ENCODE results near the gene C19orf38.

Gene C19orf38

DNA sequence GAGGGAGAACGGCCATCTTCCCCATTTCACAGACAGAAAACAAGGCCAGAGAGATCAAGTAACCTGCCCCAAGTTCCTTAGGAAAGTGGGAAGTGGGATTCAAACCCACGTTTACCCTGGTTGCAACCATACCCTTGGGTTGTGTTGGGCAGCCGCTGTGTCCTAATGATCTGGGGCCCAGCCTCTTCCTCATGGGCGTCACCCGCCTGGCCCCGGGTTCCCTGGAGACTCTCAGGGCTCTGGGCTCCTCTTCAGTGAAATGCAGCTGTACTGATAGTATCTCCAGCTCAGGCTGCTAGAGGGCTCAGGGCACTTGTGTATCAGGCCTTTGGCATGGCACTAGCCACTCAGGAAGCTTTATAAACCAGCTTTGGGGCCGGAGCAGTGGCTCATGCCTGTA lies 22.0 kb upstream of the C19orf38 start:
- Histone ChIP-seq H3K4me1 (ENCODE audit: control insufficient read depth, insufficient read depth, low read depth, low read length) (no peaks in the 10 kb centered on the region), H3K9me3 (ENCODE audit: control insufficient read depth, low read length) (no peaks in the 10 kb centered on the region), H4K8ac (ENCODE audit: low read length) (no peak overlapping the region), H3K36me3 (ENCODE audit: control insufficient read depth in 1 of 2, insufficient read depth in 2 of 2, low read depth in 1 of 2, low read length in 2 of 2) (peaks cover 61 to 81% of the 10 kb centered on the region in 2 experiments), H3K23ac (ENCODE audit: low read length in 2 of 2) (no peak overlapping the region), H2BK12ac (ENCODE audit: low read length in 2 of 2) (no peak overlapping the region), H3K14ac (ENCODE audit: low read length in 2 of 2) (no peak overlapping the region), H2AFZ (ENCODE audit: low read depth, low read length) (no peak overlapping the region), H3K27ac (ENCODE audit: low read length, poor library complexity, severe bottlenecking) (no peak overlapping the region), H2AK5ac (ENCODE audit: low read length, severe bottlenecking) (no peak overlapping the region), H3K4me2 (ENCODE audit: low read length, poor library complexity, severe bottlenecking) (no peak overlapping the region), H2BK5ac (ENCODE audit: low read depth, low read length, poor library complexity, severe bottlenecking) (no peak overlapping the region), H3K9ac (ENCODE audit: low read length) (no peak overlapping the region), H4K91ac (ENCODE audit: low read length) (no peak overlapping the region), H3K4me3 (ENCODE audit: insufficient read depth in 1 of 2, low read depth in 1 of 2, low read length in 2 of 2) (no peak overlapping the region), H3K18ac (ENCODE audit: low read depth in 1 of 2, low read length in 2 of 2) (no peak overlapping the region), H3K27me3 (ENCODE audit: control insufficient read depth in 1 of 2, insufficient read depth in 1 of 2, low read length in 2 of 2) (no peaks in the 10 kb centered on the region), H3K79me1 (replicated peaks; ENCODE audit: low read length, poor library complexity, severe bottlenecking) (peaks cover 21% of the 10 kb centered on the region), H2BK15ac (ENCODE audit: low read depth, poor library complexity, severe bottlenecking) (no peak overlapping the region), H3K4ac (ENCODE audit: low read depth in 1 of 2, low read length in 2 of 2) (no peak overlapping the region), H2BK120ac (ENCODE audit: low read depth, low read length) (no peak overlapping the region)
- no peak for DNase-seq
- 95% methylated on average over 7 of the region's 7 CpGs for WGBS

DNA sequence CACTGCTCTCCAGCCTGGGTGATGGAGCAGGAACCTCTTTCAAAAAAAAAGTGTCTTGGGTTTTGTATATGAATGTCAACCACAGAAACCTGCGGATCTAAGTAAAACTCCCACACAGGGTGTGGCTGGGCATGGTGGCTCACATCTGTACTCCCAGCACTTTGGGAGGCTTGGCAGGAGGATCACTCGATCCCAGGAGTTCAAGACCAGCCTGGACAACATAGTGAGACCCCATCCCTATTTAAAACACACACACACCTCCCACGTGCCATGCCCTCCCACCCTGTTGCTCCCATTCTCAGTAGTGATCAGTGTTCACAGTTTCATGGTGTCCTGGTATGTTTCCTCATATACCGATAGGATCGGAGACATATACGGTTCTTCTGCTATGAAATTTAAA lies 21.4 kb upstream of the C19orf38 start:
- no peaks in the 10 kb centered on the region for H3K9me3 ChIP-seq (ENCODE audit: control insufficient read depth, low read length)
- no peak overlapping the region for H3K9ac ChIP-seq (ENCODE audit: low read length)
- H2BK15ac ChIP-seq (ENCODE audit: low read depth, poor library complexity, severe bottlenecking), result no peak overlapping the region
- no peak overlapping the region for H3K4me3 ChIP-seq (ENCODE audit: insufficient read depth in 1 of 2, low read depth in 1 of 2, low read length in 2 of 2)
- no peak overlapping the region for H3K4ac ChIP-seq (ENCODE audit: low read depth in 1 of 2, low read length in 2 of 2)
- no peak overlapping the region for H2AFZ ChIP-seq (ENCODE audit: low read depth, low read length)
- H3K27ac ChIP-seq (ENCODE audit: low read length, poor library complexity, severe bottlenecking), result no peak overlapping the region
- H3K23ac ChIP-seq (ENCODE audit: low read length in 2 of 2), result no peak overlapping the region
- DNase-seq, result no peak
- peaks cover 22% of the 10 kb centered on the region for H3K79me1 ChIP-seq (replicated peaks; ENCODE audit: low read length, poor library complexity, severe bottlenecking)
- no peak overlapping the region for H2BK120ac ChIP-seq (ENCODE audit: low read depth, low read length)
- no peak overlapping the region for H3K18ac ChIP-seq (ENCODE audit: low read depth in 1 of 2, low read length in 2 of 2)
- H3K36me3 ChIP-seq (ENCODE audit: control insufficient read depth in 1 of 2, insufficient read depth in 2 of 2, low read depth in 1 of 2, low read length in 2 of 2), result peaks cover 61 to 81% of the 10 kb centered on the region in 2 experiments
- no peak overlapping the region for H2AK5ac ChIP-seq (ENCODE audit: low read length, severe bottlenecking)
- H2BK12ac ChIP-seq (ENCODE audit: low read length in 2 of 2), result no peak overlapping the region
- no peak overlapping the region for H3K4me2 ChIP-seq (ENCODE audit: low read length, poor library complexity, severe bottlenecking)
- no peaks in the 10 kb centered on the region for H3K27me3 ChIP-seq (ENCODE audit: control insufficient read depth in 1 of 2, insufficient read depth in 1 of 2, low read length in 2 of 2)
- WGBS, result 91% methylated on average over 6 of the region's 6 CpGs
- no peak overlapping the region for H4K91ac ChIP-seq (ENCODE audit: low read length)
- H3K14ac ChIP-seq (ENCODE audit: low read length in 2 of 2), result no peak overlapping the region
- no peaks in the 10 kb centered on the region for H3K4me1 ChIP-seq (ENCODE audit: control insufficient read depth, insufficient read depth, low read depth, low read length)
- no peak overlapping the region for H4K8ac ChIP-seq (ENCODE audit: low read length)
- no peak overlapping the region for H2BK5ac ChIP-seq (ENCODE audit: low read depth, low read length, poor library complexity, severe bottlenecking)

DNA sequence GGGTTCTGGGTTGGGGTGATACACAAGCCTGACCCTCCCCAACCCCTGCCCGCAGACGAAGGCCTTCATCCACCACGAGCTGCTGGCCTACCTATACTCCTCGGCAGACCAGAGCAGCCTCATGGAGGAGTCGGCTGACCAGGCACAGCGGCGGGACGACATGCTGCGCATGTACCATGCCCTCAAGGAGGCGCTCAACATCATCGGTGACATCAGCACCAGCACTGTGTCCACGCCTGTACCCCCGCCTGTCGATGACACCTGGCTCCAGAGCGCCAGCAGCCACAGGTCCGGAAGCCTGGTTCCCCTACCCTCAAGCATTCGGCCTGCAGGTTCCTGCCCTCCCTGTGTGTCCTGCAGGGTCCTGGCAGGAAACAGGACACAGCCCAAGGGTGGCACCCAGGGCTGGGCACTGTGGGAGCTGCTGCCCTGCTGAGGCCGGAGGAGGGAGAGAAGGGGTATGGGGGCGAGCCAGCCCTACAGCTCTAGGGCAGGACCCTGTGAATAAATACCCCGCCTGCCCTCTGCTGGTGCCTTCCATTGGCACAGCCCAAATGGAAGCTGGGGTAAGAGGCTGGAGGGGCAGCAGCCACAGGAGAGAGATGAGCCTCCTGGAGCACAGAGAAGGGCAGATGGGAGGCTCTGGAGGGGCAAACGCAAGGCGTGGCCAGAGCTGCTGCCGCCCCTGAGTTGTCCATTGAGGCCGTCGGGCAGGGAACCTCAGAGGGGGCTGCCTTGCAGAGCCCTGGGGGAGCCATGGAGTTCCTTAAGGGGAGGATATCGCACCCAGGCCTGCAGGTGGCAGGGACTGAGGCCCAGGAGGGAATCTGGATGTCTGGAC lies 19.0 kb upstream of the C19orf38 start:
- Histone ChIP-seq H2BK120ac (ENCODE audit: low read depth, low read length) (no peak overlapping the region), H3K27me3 (ENCODE audit: control insufficient read depth in 1 of 2, insufficient read depth in 1 of 2, low read length in 2 of 2) (no peaks in the 10 kb centered on the region), H4K8ac (ENCODE audit: low read length) (no peak overlapping the region), H2AK5ac (ENCODE audit: low read length, severe bottlenecking) (no peak overlapping the region), H3K9ac (ENCODE audit: low read length) (no peak overlapping the region), H2BK12ac (ENCODE audit: low read length in 2 of 2) (peak overlapping the region in 1 of 2 experiments; percentile 24), H3K4me1 (ENCODE audit: control insufficient read depth, insufficient read depth, low read depth, low read length) (no peaks in the 10 kb centered on the region), H4K91ac (ENCODE audit: low read length) (peak overlapping the region; percentile 18), H2AFZ (ENCODE audit: low read depth, low read length) (no peak overlapping the region), H3K4me2 (ENCODE audit: low read length, poor library complexity, severe bottlenecking) (no peak overlapping the region), H2BK5ac (ENCODE audit: low read depth, low read length, poor library complexity, severe bottlenecking) (no peak overlapping the region), H3K4ac (ENCODE audit: low read depth in 1 of 2, low read length in 2 of 2) (no peak overlapping the region), H3K36me3 (ENCODE audit: control insufficient read depth in 1 of 2, insufficient read depth in 2 of 2, low read depth in 1 of 2, low read length in 2 of 2) (peaks cover 75 to 88% of the 10 kb centered on the region in 2 experiments), H2BK15ac (ENCODE audit: low read depth, poor library complexity, severe bottlenecking) (no peak overlapping the region), H3K79me1 (replicated peaks; ENCODE audit: low read length, poor library complexity, severe bottlenecking) (peaks cover 30% of the 10 kb centered on the region), H3K4me3 (ENCODE audit: insufficient read depth in 1 of 2, low read depth in 1 of 2, low read length in 2 of 2) (no peak overlapping the region), H3K23ac (ENCODE audit: low read length in 2 of 2) (no peak overlapping the region), H3K18ac (ENCODE audit: low read depth in 1 of 2, low read length in 2 of 2) (no peak overlapping the region), H3K27ac (ENCODE audit: low read length, poor library complexity, severe bottlenecking) (no peak overlapping the region), H3K14ac (ENCODE audit: low read length in 2 of 2) (no peak overlapping the region), H3K9me3 (ENCODE audit: control insufficient read depth, low read length) (no peaks in the 10 kb centered on the region)
- WGBS, result 94% methylated on average over 26 of the region's 26 CpGs
- DNase-seq, result no peak

DNA sequence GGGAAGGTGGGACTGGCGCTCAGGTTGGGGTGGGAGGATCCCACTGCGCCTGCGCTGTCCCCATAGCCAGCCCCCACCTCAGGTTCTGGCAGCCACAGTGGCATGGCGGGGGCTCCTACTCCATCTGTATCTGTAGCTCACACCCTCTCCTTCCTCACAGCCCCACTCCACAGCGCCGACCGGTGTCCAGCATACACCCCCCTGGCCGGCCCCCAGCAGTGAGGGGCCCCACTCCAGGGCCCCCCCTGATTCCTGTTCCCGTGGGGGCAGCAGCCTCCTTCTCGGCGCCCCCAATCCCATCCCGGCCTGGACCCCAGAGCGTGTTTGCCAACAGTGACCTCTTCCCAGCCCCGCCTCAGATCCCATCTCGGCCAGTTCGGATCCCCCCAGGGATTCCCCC lies 18.2 kb upstream of the C19orf38 start:
- H3K18ac ChIP-seq (ENCODE audit: low read depth in 1 of 2, low read length in 2 of 2), result no peak overlapping the region
- peaks cover 26% of the 10 kb centered on the region for H3K79me1 ChIP-seq (replicated peaks; ENCODE audit: low read length, poor library complexity, severe bottlenecking)
- H3K9me3 ChIP-seq (ENCODE audit: control insufficient read depth, low read length), result no peaks in the 10 kb centered on the region
- H4K91ac ChIP-seq (ENCODE audit: low read length), result no peak overlapping the region
- H4K8ac ChIP-seq (ENCODE audit: low read length), result no peak overlapping the region
- no peak overlapping the region for H2BK15ac ChIP-seq (ENCODE audit: low read depth, poor library complexity, severe bottlenecking)
- H2AK5ac ChIP-seq (ENCODE audit: low read length, severe bottlenecking), result no peak overlapping the region
- no peak overlapping the region for H3K4me3 ChIP-seq (ENCODE audit: insufficient read depth in 1 of 2, low read depth in 1 of 2, low read length in 2 of 2)
- 95% methylated on average over 13 of the region's 16 CpGs for WGBS
- no peak overlapping the region for H2BK5ac ChIP-seq (ENCODE audit: low read depth, low read length, poor library complexity, severe bottlenecking)
- H2AFZ ChIP-seq (ENCODE audit: low read depth, low read length), result no peak overlapping the region
- DNase-seq, result no peak
- no peak overlapping the region for H3K27ac ChIP-seq (ENCODE audit: low read length, poor library complexity, severe bottlenecking)
- H2BK120ac ChIP-seq (ENCODE audit: low read depth, low read length), result no peak overlapping the region
- H3K27me3 ChIP-seq (ENCODE audit: control insufficient read depth in 1 of 2, insufficient read depth in 1 of 2, low read length in 2 of 2), result no peaks in the 10 kb centered on the region
- no peak overlapping the region for H3K9ac ChIP-seq (ENCODE audit: low read length)
- H3K14ac ChIP-seq (ENCODE audit: low read length in 2 of 2), result no peak overlapping the region
- H3K4me1 ChIP-seq (ENCODE audit: control insufficient read depth, insufficient read depth, low read depth, low read length), result peaks cover 2% of the 10 kb centered on the region
- H3K4me2 ChIP-seq (ENCODE audit: low read length, poor library complexity, severe bottlenecking), result no peak overlapping the region
- peaks cover 71 to 85% of the 10 kb centered on the region in 2 experiments for H3K36me3 ChIP-seq (ENCODE audit: control insufficient read depth in 1 of 2, insufficient read depth in 2 of 2, low read depth in 1 of 2, low read length in 2 of 2)
- no peak overlapping the region for H2BK12ac ChIP-seq (ENCODE audit: low read length in 2 of 2)
- no peak overlapping the region for H3K23ac ChIP-seq (ENCODE audit: low read length in 2 of 2)
- no peak overlapping the region for H3K4ac ChIP-seq (ENCODE audit: low read depth in 1 of 2, low read length in 2 of 2)

All from mesenchymal stem cell (in vitro differentiated cells and primary cell).